Panc1 (cell line): Measurements from ENCODE around the gene PAQR9. TPM values are rescaled to one million over a fixed set of nuclear protein-coding genes. Genes with fewer than 3 reads are reported as not detected.

Source experiments
- ATAC-seq: fragments of 200-7000 bp; cut with Tn5 transposase; 2 replicates; pipeline ENCODE4 v1.9.1; 2020; ENCODE audit warnings: mild to moderate bottlenecking, moderate library complexity
- BruUV-seq: library from RNA; stranded (reverse); fragments of 400-500 nt; replicated peaks from 2 replicates; lab custom pipeline; 2021; lab: Mats Ljungman, UMichigan
- CTCF ChIA-PET: fragments of 300-600 bp; sonication (Branson Sonifier 250); formaldehyde crosslinking; loops from one replicate; lab custom pipeline; 2022; ENCODE audit warnings: antibody characterized with exemption; lab: Charles Lee
- POLR2A ChIA-PET: fragments of 300-600 bp; sonication (Branson Sonifier 250); formaldehyde crosslinking; loops from one replicate; lab custom pipeline; 2022; ENCODE audit warnings: antibody characterized with exemption; lab: Charles Lee
- DNase-seq: peaks from one replicate; pipeline ENCODE4 v3.0.0-alpha.2; 2010; ENCODE audit warnings: low read depth, low spot score
- H3K27ac ChIP-seq: 2 replicates; pipeline ENCODE4 v1.5.1; 2011; ENCODE audit warnings: mild to moderate bottlenecking, low read length, inconsistent platforms
- H3K27me3 ChIP-seq: fragments of 200-500 bp; sonication (Bioruptor generic); 2 replicates; pipeline ENCODE4 v1.6.0; 2014; ENCODE audit warnings: low read length, inconsistent platforms; ENCODE audit not compliant: control insufficient read depth, insufficient read depth
- H3K36me3 ChIP-seq: fragments of 200-500 bp; sonication (Bioruptor generic); 2 replicates; pipeline ENCODE4 v1.5.1; 2014; ENCODE audit warnings: inconsistent platforms, mild to moderate bottlenecking, low read length, moderate library complexity; ENCODE audit not compliant: control insufficient read depth, insufficient read depth
- H3K4me1 ChIP-seq: 2 replicates; pipeline ENCODE4 v1.5.1; 2011; ENCODE audit warnings: inconsistent platforms, mild to moderate bottlenecking, low read length, moderate library complexity; ENCODE audit not compliant: control insufficient read depth, insufficient read depth
- H3K4me3 ChIP-seq, 2 experiments: 2 replicates each; pipeline ENCODE4 v1.5.1; 2011 to 2012; ENCODE audit warnings: low read depth in 2 of 2, low read length in 2 of 2, mild to moderate bottlenecking in 2 of 2, inconsistent platforms in 1 of 2, moderate library complexity in 1 of 2
- H3K9me3 ChIP-seq: fragments of 200-500 bp; sonication (Bioruptor generic); 2 replicates; pipeline ENCODE4 v1.5.1; 2014; ENCODE audit warnings: low read depth, mild to moderate bottlenecking, inconsistent platforms, low read length, moderate library complexity; ENCODE audit not compliant: control insufficient read depth, insufficient read depth
- CTCF ChIP-seq: fragments of 450-650 bp; IDR thresholded peaks from 2 replicates; pipeline ENCODE4 v1.5.1; 2017; ENCODE audit warnings: mild to moderate bottlenecking
- POLR2AphosphoS5 ChIP-seq: IDR thresholded peaks from 2 replicates; pipeline ENCODE4 v1.6.1; 2012; ENCODE audit warnings: mild to moderate bottlenecking, low read depth, low read length, moderate library complexity
- REST ChIP-seq, 2 experiments: IDR thresholded peaks; 2 replicates each; pipeline ENCODE4 v1.6.1; 2011 to 2012; ENCODE audit warnings: low read depth in 2 of 2, control low read depth in 1 of 2, low read length in 1 of 2, mild to moderate bottlenecking in 1 of 2, moderate library complexity in 1 of 2; ENCODE audit not compliant: insufficient read depth in 1 of 2
- SIN3A ChIP-seq: IDR thresholded peaks from 2 replicates; pipeline ENCODE4 v1.6.1; 2012; ENCODE audit warnings: low read depth, mild to moderate bottlenecking, low read length, moderate library complexity, borderline replicate concordance; ENCODE audit not compliant: insufficient read depth
- TCF7L2 ChIP-seq: IDR thresholded peaks from 2 replicates; pipeline ENCODE4 v1.6.1; 2011; ENCODE audit warnings: mild to moderate bottlenecking, low read depth, low read length, inconsistent platforms
- in situ Hi-C: cut with HindIII; loops from 2 replicates; pipeline ENCODE4 v1.10.0; 2016; ENCODE audit warnings: low sequenced_read_pairs, low pct_unique_long_range_greater_than_20kb
- intact Hi-C: fragments of 100-400 bp; cut with micrococcal nuclease; formaldehyde crosslinking; loops from one replicate; pipeline ENCODE4 v1.10.0; 2022; ENCODE audit not compliant: unreplicated experiment
- total RNA-seq: library from RNA; stranded (reverse); gene quantifications from one replicate; pipeline ENCODE4 v1.2.1, GENCODE V29; 2021; ENCODE audit not compliant: unreplicated experiment

PAQR9 gene
- total RNA-seq, 1 experiment from 2014 or later = 0.36 TPM

GRCh38 chr3:142916605-142917004 lies 46.9 kb downstream of the PAQR9 start:
- no peaks in the 10 kb centered on the region for H3K4me1 ChIP-seq
- no peak overlapping the region for H3K27ac ChIP-seq
- in situ Hi-C loops (no loop called here), intact Hi-C loops (no loop called here)
- DNase-seq (no peak), ATAC-seq (no peak)
- TF ChIP-seq SIN3A (no peak), REST (IDR thresholded peaks at IDR 0.05; ENCODE audit: insufficient read depth in 1 of 2, low read depth in 2 of 2, low read length in 1 of 2) (no peak), POLR2AphosphoS5 (no peak), TCF7L2 (no peak), CTCF (no peak)
- no TSS peak for BruUV-seq
- H3K9me3 ChIP-seq = no peaks in the 10 kb centered on the region
- H3K36me3 ChIP-seq = no peaks in the 10 kb centered on the region
- H3K27me3 ChIP-seq = peaks cover 7% of the 10 kb centered on the region; the same call in 1 of the 2 replicates
- H3K4me3 ChIP-seq = no peak overlapping the region
- ChIA-PET CTCF (no interaction called here), POLR2A (no interaction called here)

- DNase-seq = no peak
- Histone ChIP-seq H3K4me1 (no peaks in the 10 kb centered on the region), H3K4me3 (no peak overlapping the region), H3K27me3 (peaks cover 7% of the 10 kb centered on the region; the same call in 1 of the 2 replicates), H3K27ac (no peak overlapping the region), H3K36me3 (no peaks in the 10 kb centered on the region), H3K9me3 (no peaks in the 10 kb centered on the region)
- no peak for TF ChIP-seq CTCF
- no peak for TF ChIP-seq POLR2AphosphoS5
- TF ChIP-seq SIN3A = no peak
- intact Hi-C loops (no loop called here), in situ Hi-C loops (no loop called here)
- no TSS peak for BruUV-seq
- ATAC-seq = no peak
- ChIA-PET CTCF (no interaction called here), POLR2A (no interaction called here)
These were observed 47.8 kb downstream of the PAQR9 start for GRCh38 chr3:142915636-142916035.
